ENCODE results near the gene LARGE1.

Gene LARGE1

DNA sequence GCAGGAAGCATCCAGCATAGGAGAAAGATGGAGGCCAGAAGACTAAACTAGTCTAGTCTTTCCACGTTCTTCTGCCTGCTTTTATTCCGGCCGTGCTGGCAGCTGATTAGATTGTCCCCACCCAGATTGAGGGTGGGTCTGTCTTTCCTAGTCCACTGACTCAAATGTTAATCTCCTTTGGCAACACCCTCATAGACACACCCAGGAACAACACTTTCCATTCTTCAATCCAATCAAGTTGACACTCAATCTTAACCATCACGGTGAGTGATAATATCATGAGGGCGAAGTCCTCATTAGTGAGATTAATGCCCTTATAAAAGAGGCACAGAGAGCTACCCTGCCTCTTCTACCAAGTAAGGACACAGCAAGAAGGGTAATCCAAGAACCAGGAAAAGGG is 424.2 kb downstream of the LARGE1 start:
- no peak overlapping the region for H2AK5ac ChIP-seq (ENCODE audit: low read depth, low read length)
- no peak overlapping the region for H3K27ac ChIP-seq (replicated peaks; ENCODE audit: low read length)
- no peak overlapping the region for H3K4ac ChIP-seq (ENCODE audit: low read length)
- no CpG with 5 or more reads among the region's 5 CpGs for WGBS, 2 donors (ENCODE audit: extremely low coverage in 2 of 2, insufficient read length in 2 of 2, insufficient replicate concordance in 1 of 2)
- H3K4me2 ChIP-seq (ENCODE audit: insufficient read depth, low read length, poor library complexity, severe bottlenecking): no peak overlapping the region
- H4K91ac ChIP-seq (ENCODE audit: low read depth, low read length, poor library complexity): no peak overlapping the region
- no peaks in the 10 kb centered on the region for H3K9me3 ChIP-seq (replicated peaks in 1 of 2; ENCODE audit: control insufficient read depth in 2 of 2, insufficient read depth in 1 of 2, low read depth in 1 of 2, low read length in 2 of 2)
- H3K14ac ChIP-seq (ENCODE audit: low read length): no peak overlapping the region
- H2BK12ac ChIP-seq (ENCODE audit: low read length): no peak overlapping the region
- H3K4me1 ChIP-seq (ENCODE audit: control insufficient read depth in 2 of 2, insufficient read depth in 1 of 2, low read depth in 1 of 2, low read length in 2 of 2): peaks cover 5 to 9% of the 10 kb centered on the region in 2 donors
- no peaks in the 10 kb centered on the region for H3K36me3 ChIP-seq (replicated peaks in 1 of 2; ENCODE audit: control insufficient read depth in 2 of 2, insufficient read depth in 2 of 2, low read length in 2 of 2)
- no peaks in the 10 kb centered on the region for H3K79me1 ChIP-seq (ENCODE audit: low read depth, low read length)
- no peak overlapping the region for H3K23ac ChIP-seq (ENCODE audit: low read depth, low read length, poor library complexity)
- H2BK15ac ChIP-seq (ENCODE audit: low read length): no peak overlapping the region
- H3K9ac ChIP-seq (ENCODE audit: low read depth, low read length, poor library complexity): no peak overlapping the region
- no peak for DNase-seq (ENCODE audit: low spot score)
- H2BK120ac ChIP-seq (ENCODE audit: low read depth, low read length): no peak overlapping the region
- no peak overlapping the region for H3K4me3 ChIP-seq (ENCODE audit: low read length in 2 of 2)
- H4K8ac ChIP-seq (ENCODE audit: low read depth, low read length): no peak overlapping the region
- H2AFZ ChIP-seq (ENCODE audit: low read length): no peak overlapping the region
- H3K27me3 ChIP-seq (ENCODE audit: control insufficient read depth in 3 of 3, insufficient read depth in 3 of 3, low read depth in 1 of 3, low read length in 3 of 3): no peaks in the 10 kb centered on the region
- H2BK5ac ChIP-seq (ENCODE audit: low read length): no peak overlapping the region
- H3K18ac ChIP-seq (ENCODE audit: low read length): no peak overlapping the region

DNA sequence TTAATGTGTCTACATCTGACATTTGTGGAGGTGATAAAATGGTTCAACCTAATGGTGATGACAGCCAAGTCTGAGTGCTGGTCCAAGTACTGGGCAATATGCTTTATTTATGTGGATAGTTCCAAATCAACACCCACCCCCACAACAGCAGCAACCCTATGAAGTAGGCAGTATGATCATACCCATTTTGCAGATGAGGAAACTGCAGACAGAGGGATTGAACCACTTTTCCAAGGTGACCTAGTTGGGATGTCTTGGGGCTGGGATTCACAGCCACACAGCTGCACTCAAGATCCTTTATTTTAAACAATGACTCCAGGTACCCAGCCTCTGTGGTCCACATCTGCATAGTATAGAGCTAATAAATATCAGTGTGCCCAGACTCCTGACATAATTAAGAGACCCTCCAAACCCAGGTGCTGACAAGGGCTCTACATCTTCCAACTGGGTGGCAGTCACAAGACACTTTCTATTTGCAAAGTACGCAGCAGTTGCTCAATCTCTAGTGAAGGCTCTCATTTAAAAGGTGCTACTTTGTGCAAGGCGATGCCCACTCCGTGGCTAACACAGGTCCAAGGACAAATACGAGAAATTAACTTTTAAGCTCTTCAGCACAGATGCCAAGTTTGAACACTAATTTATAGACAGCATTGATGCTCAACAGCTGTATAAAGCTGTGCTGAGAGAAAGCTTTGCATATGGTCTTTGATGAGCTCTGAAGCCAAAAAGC is 426.6 kb downstream of the LARGE1 start:
- Histone ChIP-seq H3K36me3 (replicated peaks in 1 of 2; ENCODE audit: control insufficient read depth in 2 of 2, insufficient read depth in 2 of 2, low read length in 2 of 2) (no peaks in the 10 kb centered on the region), H3K4me1 (ENCODE audit: control insufficient read depth in 2 of 2, insufficient read depth in 1 of 2, low read depth in 1 of 2, low read length in 2 of 2) (peaks cover 5 to 9% of the 10 kb centered on the region in 2 donors), H2BK120ac (ENCODE audit: low read depth, low read length) (no peak overlapping the region), H3K4me3 (ENCODE audit: low read length in 2 of 2) (peak overlapping the region in 1 of 2 donors; percentile 4), H3K4ac (ENCODE audit: low read length) (no peak overlapping the region), H3K18ac (ENCODE audit: low read length) (no peak overlapping the region), H4K8ac (ENCODE audit: low read depth, low read length) (no peak overlapping the region), H3K23ac (ENCODE audit: low read depth, low read length, poor library complexity) (no peak overlapping the region), H3K14ac (ENCODE audit: low read length) (no peak overlapping the region), H2BK5ac (ENCODE audit: low read length) (no peak overlapping the region), H3K27ac (replicated peaks; ENCODE audit: low read length) (no peak overlapping the region), H3K9ac (ENCODE audit: low read depth, low read length, poor library complexity) (no peak overlapping the region), H4K91ac (ENCODE audit: low read depth, low read length, poor library complexity) (no peak overlapping the region), H2BK15ac (ENCODE audit: low read length) (no peak overlapping the region), H2AFZ (ENCODE audit: low read length) (no peak overlapping the region), H3K27me3 (ENCODE audit: control insufficient read depth in 3 of 3, insufficient read depth in 3 of 3, low read depth in 1 of 3, low read length in 3 of 3) (no peaks in the 10 kb centered on the region), H3K79me1 (ENCODE audit: low read depth, low read length) (no peaks in the 10 kb centered on the region), H2BK12ac (ENCODE audit: low read length) (no peak overlapping the region), H3K4me2 (ENCODE audit: insufficient read depth, low read length, poor library complexity, severe bottlenecking) (no peak overlapping the region), H2AK5ac (ENCODE audit: low read depth, low read length) (no peak overlapping the region), H3K9me3 (replicated peaks in 1 of 2; ENCODE audit: control insufficient read depth in 2 of 2, insufficient read depth in 1 of 2, low read depth in 1 of 2, low read length in 2 of 2) (peaks cover 2 to 3% of the 10 kb centered on the region in 2 donors)
- DNase-seq (ENCODE audit: low spot score): no peak
- WGBS, 2 donors (ENCODE audit: extremely low coverage in 2 of 2, insufficient read length in 2 of 2, insufficient replicate concordance in 1 of 2): no CpG with 5 or more reads among the region's 4 CpGs

DNA sequence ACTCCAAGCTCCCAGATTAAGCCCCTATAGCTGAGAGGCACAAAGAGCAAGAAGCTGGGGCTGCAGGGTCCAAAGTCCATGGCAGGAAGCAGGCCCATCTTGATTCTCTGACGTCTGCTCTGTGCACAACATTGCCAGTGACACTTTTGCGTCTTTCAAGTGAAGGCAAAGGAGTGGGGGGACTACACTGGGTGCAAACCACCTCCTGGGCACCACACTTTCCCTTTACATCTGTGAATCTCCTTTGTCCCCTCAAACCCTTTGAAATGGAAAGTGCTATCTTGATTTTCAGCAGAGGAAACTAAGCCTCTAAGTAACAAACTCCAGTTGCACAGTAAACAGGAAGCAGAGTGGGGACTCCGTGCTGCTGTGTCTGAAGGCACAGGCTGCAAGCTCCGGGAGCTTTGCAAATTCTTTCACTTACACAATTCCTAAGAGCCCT is 428.0 kb downstream of the LARGE1 start:
- H3K9me3 ChIP-seq (replicated peaks in 1 of 2; ENCODE audit: control insufficient read depth in 2 of 2, insufficient read depth in 1 of 2, low read depth in 1 of 2, low read length in 2 of 2): peaks cover 2 to 3% of the 10 kb centered on the region in 2 donors
- no peak overlapping the region for H2BK12ac ChIP-seq (ENCODE audit: low read length)
- H3K4me1 ChIP-seq (ENCODE audit: control insufficient read depth in 2 of 2, insufficient read depth in 1 of 2, low read depth in 1 of 2, low read length in 2 of 2): peaks cover 5 to 9% of the 10 kb centered on the region in 2 donors
- no peak overlapping the region for H3K4ac ChIP-seq (ENCODE audit: low read length)
- no peak overlapping the region for H4K91ac ChIP-seq (ENCODE audit: low read depth, low read length, poor library complexity)
- H3K14ac ChIP-seq (ENCODE audit: low read length): no peak overlapping the region
- peak overlapping the region; percentile 22 for H3K9ac ChIP-seq (ENCODE audit: low read depth, low read length, poor library complexity)
- peak overlapping the region; percentile 53 for H2AFZ ChIP-seq (ENCODE audit: low read length)
- H3K36me3 ChIP-seq (replicated peaks in 1 of 2; ENCODE audit: control insufficient read depth in 2 of 2, insufficient read depth in 2 of 2, low read length in 2 of 2): no peaks in the 10 kb centered on the region
- H3K27ac ChIP-seq (replicated peaks; ENCODE audit: low read length): no peak overlapping the region
- no peak overlapping the region for H2AK5ac ChIP-seq (ENCODE audit: low read depth, low read length)
- no peak overlapping the region for H2BK120ac ChIP-seq (ENCODE audit: low read depth, low read length)
- H3K23ac ChIP-seq (ENCODE audit: low read depth, low read length, poor library complexity): no peak overlapping the region
- H4K8ac ChIP-seq (ENCODE audit: low read depth, low read length): no peak overlapping the region
- peak overlapping the region; percentile 57 for H3K18ac ChIP-seq (ENCODE audit: low read length)
- H3K4me2 ChIP-seq (ENCODE audit: insufficient read depth, low read length, poor library complexity, severe bottlenecking): no peak overlapping the region
- no CpG with 5 or more reads among the region's 4 CpGs for WGBS, 2 donors (ENCODE audit: extremely low coverage in 2 of 2, insufficient read length in 2 of 2, insufficient replicate concordance in 1 of 2)
- H3K79me1 ChIP-seq (ENCODE audit: low read depth, low read length): no peaks in the 10 kb centered on the region
- no peak overlapping the region for H2BK5ac ChIP-seq (ENCODE audit: low read length)
- H3K27me3 ChIP-seq (ENCODE audit: control insufficient read depth in 3 of 3, insufficient read depth in 3 of 3, low read depth in 1 of 3, low read length in 3 of 3): no peaks in the 10 kb centered on the region
- no peak for DNase-seq (ENCODE audit: low spot score)
- no peak overlapping the region for H3K4me3 ChIP-seq (ENCODE audit: low read length in 2 of 2)
- H2BK15ac ChIP-seq (ENCODE audit: low read length): no peak overlapping the region

DNA sequence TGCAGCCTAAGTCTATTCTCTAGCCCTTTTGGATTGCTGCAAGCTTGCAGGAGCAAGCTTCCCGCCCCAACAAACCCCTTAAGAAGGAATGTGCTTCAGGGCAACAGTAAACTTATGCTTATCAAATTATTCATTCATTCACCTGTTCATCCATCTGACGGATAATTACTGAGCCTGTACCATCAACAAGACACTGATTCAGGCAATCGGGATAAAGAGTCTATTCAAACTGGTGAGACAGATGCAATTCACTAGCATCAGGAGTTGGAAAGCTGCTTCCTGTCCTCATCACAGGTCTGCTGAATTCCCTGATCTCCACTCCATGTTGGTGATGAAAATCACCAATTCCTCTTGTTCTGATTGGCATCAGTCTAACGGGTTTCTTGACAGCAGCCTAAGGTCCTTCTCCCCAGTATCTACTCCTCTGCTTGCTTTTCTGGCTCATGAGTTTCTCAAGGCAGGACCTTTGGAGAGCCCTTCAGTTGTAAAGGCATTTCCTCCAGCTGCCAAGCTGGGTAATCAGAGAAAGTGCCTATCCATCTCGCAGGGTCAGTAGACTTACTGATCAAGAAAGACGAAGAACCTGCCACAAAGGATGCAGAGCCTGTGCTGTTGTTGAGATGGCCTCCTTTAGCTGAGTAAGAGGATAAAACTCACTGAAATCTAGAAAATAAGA is 433.1 kb downstream of the LARGE1 start:
- Histone ChIP-seq H2BK12ac (ENCODE audit: low read length) (no peak overlapping the region), H3K14ac (ENCODE audit: low read length) (no peak overlapping the region), H2AFZ (ENCODE audit: low read length) (no peak overlapping the region), H3K23ac (ENCODE audit: low read depth, low read length, poor library complexity) (no peak overlapping the region), H3K4me1 (ENCODE audit: control insufficient read depth in 2 of 2, insufficient read depth in 1 of 2, low read depth in 1 of 2, low read length in 2 of 2) (peaks cover 2 to 3% of the 10 kb centered on the region in 2 donors), H3K9me3 (replicated peaks in 1 of 2; ENCODE audit: control insufficient read depth in 2 of 2, insufficient read depth in 1 of 2, low read depth in 1 of 2, low read length in 2 of 2) (peaks cover 2 to 3% of the 10 kb centered on the region in 2 donors), H3K4me2 (ENCODE audit: insufficient read depth, low read length, poor library complexity, severe bottlenecking) (no peak overlapping the region), H3K36me3 (replicated peaks in 1 of 2; ENCODE audit: control insufficient read depth in 2 of 2, insufficient read depth in 2 of 2, low read length in 2 of 2) (no peaks in the 10 kb centered on the region), H2BK5ac (ENCODE audit: low read length) (no peak overlapping the region), H2AK5ac (ENCODE audit: low read depth, low read length) (no peak overlapping the region), H4K8ac (ENCODE audit: low read depth, low read length) (no peak overlapping the region), H2BK15ac (ENCODE audit: low read length) (no peak overlapping the region), H3K27ac (replicated peaks; ENCODE audit: low read length) (no peak overlapping the region), H3K79me1 (ENCODE audit: low read depth, low read length) (no peaks in the 10 kb centered on the region), H3K4me3 (ENCODE audit: low read length in 2 of 2) (no peak overlapping the region), H3K9ac (ENCODE audit: low read depth, low read length, poor library complexity) (no peak overlapping the region), H3K27me3 (ENCODE audit: control insufficient read depth in 3 of 3, insufficient read depth in 3 of 3, low read depth in 1 of 3, low read length in 3 of 3) (no peaks in the 10 kb centered on the region), H4K91ac (ENCODE audit: low read depth, low read length, poor library complexity) (no peak overlapping the region), H3K18ac (ENCODE audit: low read length) (no peak overlapping the region), H2BK120ac (ENCODE audit: low read depth, low read length) (no peak overlapping the region), H3K4ac (ENCODE audit: low read length) (no peak overlapping the region)
- DNase-seq (ENCODE audit: low spot score): no peak
- no CpG with 5 or more reads among the region's 6 CpGs for WGBS, 2 donors (ENCODE audit: extremely low coverage in 2 of 2, insufficient read length in 2 of 2, insufficient replicate concordance in 1 of 2)
